ENCODE results near the gene PTTG1IP. TPM values are rescaled to one million over a fixed set of nuclear protein-coding genes. Genes with fewer than 3 reads are reported as not detected.

The PTTG1IP gene
- total RNA-seq, 1 experiment from 2014 or later = 96.0 TPM

- ChIA-PET POLR2A (no interaction called here), CTCF (interaction anchor here (1.8 kb wide), 1 partner anchor 50 kb away, joined by 5 read pairs; no protein-coding TSS in a partner anchor)
- DNase-seq (ENCODE audit: low spot score) (no peak), ATAC-seq (no peak)
- H3K27me3 Mint-ChIP-seq (ENCODE audit: low read depth) = no peaks in the 10 kb centered on the region
- H3K4me3 Mint-ChIP-seq = no peak overlapping the region
- peaks cover 13% of the 10 kb centered on the region for H3K4me1 Mint-ChIP-seq
- H3K9me3 Mint-ChIP-seq = no peaks in the 10 kb centered on the region
- no peaks in the 10 kb centered on the region for H3K36me3 Mint-ChIP-seq
- no peak overlapping the region for H3K27ac Mint-ChIP-seq
- TF ChIP-seq TEAD1 (CRISPR knock-in tag; IDR thresholded peaks at IDR 0.05) = no peak
- no peak for TF ChIP-seq RORB (CRISPR knock-in tag; IDR thresholded peaks at IDR 0.05)
These were observed 30.6 kb downstream of the PTTG1IP start for GRCh38 chr21:44842721-44843445.

GRCh38 chr21:44842087-44842486 lies 31.4 kb downstream of the PTTG1IP start:
- Mint-ChIP-seq H3K36me3 (no peaks in the 10 kb centered on the region), H3K9me3 (no peaks in the 10 kb centered on the region), H3K27me3 (ENCODE audit: low read depth) (no peaks in the 10 kb centered on the region), H3K4me1 (peaks cover 13% of the 10 kb centered on the region), H3K27ac (no peak overlapping the region), H3K4me3 (no peak overlapping the region)
- DNase-seq (ENCODE audit: low spot score) (no peak), ATAC-seq (no peak)
- TF ChIP-seq JAZF1 (CRISPR knock-in tag; IDR thresholded peaks at IDR 0.05) (no peak), OVOL2 (CRISPR knock-in tag; IDR thresholded peaks at IDR 0.05; ENCODE audit: borderline replicate concordance) (no peak), HMGXB4 (CRISPR knock-in tag; IDR thresholded peaks at IDR 0.05) (no peak), ARID4B (CRISPR knock-in tag; IDR thresholded peaks at IDR 0.05; ENCODE audit: borderline replicate concordance) (no peak), NR2C2 (CRISPR knock-in tag; IDR thresholded peaks at IDR 0.05) (no peak), IRF1 (CRISPR knock-in tag; IDR thresholded peaks at IDR 0.05) (no peak), TEAD4 (CRISPR knock-in tag; IDR thresholded peaks at IDR 0.05) (no peak), USF2 (CRISPR knock-in tag; IDR thresholded peaks at IDR 0.05) (no peak)
- POLR2A ChIA-PET = no interaction called here
- CTCF ChIA-PET = no interaction called here

GRCh38 chr21:44840771-44841170 lies 32.7 kb downstream of the PTTG1IP start:
- ChIA-PET POLR2A (no interaction called here), CTCF (no interaction called here)
- DNase-seq (ENCODE audit: low spot score) (no peak), ATAC-seq (no peak)
- Mint-ChIP-seq H3K4me1 (peaks cover 6% of the 10 kb centered on the region), H3K36me3 (no peaks in the 10 kb centered on the region), H3K27me3 (ENCODE audit: low read depth) (no peaks in the 10 kb centered on the region), H3K9me3 (no peaks in the 10 kb centered on the region), H3K27ac (no peak overlapping the region), H3K4me3 (no peak overlapping the region)
- TF ChIP-seq AFF4 (CRISPR knock-in tag; IDR thresholded peaks at IDR 0.05; ENCODE audit: borderline replicate concordance) (no peak), ZNF219 (CRISPR knock-in tag; IDR thresholded peaks at IDR 0.05; ENCODE audit: borderline replicate concordance) (no peak), ZNF263 (CRISPR knock-in tag; IDR thresholded peaks at IDR 0.05; ENCODE audit: low read depth) (no peak)
